ENCODE data around the gene CREB3L1.

Gene CREB3L1

GRCh38 chr11:46322759-46323158 is 45.3 kb downstream of the CREB3L1 start:
- DNase-seq (ENCODE audit: low read depth in 2 of 2) = no peak

GRCh38 chr11:46326813-46327416 is 49.5 kb downstream of the CREB3L1 start:
- no peak for DNase-seq (ENCODE audit: low read depth in 2 of 2)

GRCh38 chr11:46327829-46328228 is 50.4 kb downstream of the CREB3L1 start:
- DNase-seq (ENCODE audit: low read depth in 2 of 2) = no peak

- no peak for DNase-seq (ENCODE audit: low read depth in 2 of 2)
These were observed 52.7 kb downstream of the CREB3L1 start for GRCh38 chr11:46330154-46330553.

- DNase-seq (ENCODE audit: low read depth in 2 of 2) = no peak
These were observed 53.3 kb downstream of the CREB3L1 start for GRCh38 chr11:46330563-46331281.

GRCh38 chr11:46331282-46331984 is 54.0 kb downstream of the CREB3L1 start:
- DNase-seq (ENCODE audit: low read depth in 2 of 2) = no peak

GRCh38 chr11:46332093-46332567 is 54.7 kb downstream of the CREB3L1 start:
- DNase-seq (ENCODE audit: low read depth in 2 of 2) = no peak

GRCh38 chr11:46332568-46333393 is 55.3 kb downstream of the CREB3L1 start:
- peak; percentile 42 to 60 for DNase-seq (ENCODE audit: low read depth in 2 of 2)

GRCh38 chr11:46333394-46333947 is 56.0 kb downstream of the CREB3L1 start:
- no peak for DNase-seq (ENCODE audit: low read depth in 2 of 2)

GRCh38 chr11:46334211-46334610 is 56.7 kb downstream of the CREB3L1 start:
- DNase-seq (ENCODE audit: low read depth in 2 of 2) = no peak

GRCh38 chr11:46335271-46335670 is 57.8 kb downstream of the CREB3L1 start:
- no peak for DNase-seq (ENCODE audit: low read depth in 2 of 2)

- no peak for DNase-seq (ENCODE audit: low read depth in 2 of 2)
These were observed 58.6 kb downstream of the CREB3L1 start for GRCh38 chr11:46335890-46336562.

GRCh38 chr11:46336563-46337180 is 59.2 kb downstream of the CREB3L1 start:
- no peak for DNase-seq (ENCODE audit: low read depth in 2 of 2)

GRCh38 chr11:46337626-46338345 is 60.3 kb downstream of the CREB3L1 start:
- DNase-seq (ENCODE audit: low read depth in 2 of 2) = no peak

GRCh38 chr11:46338636-46338987 is 61.1 kb downstream of the CREB3L1 start:
- no peak for DNase-seq (ENCODE audit: low read depth in 2 of 2)

GRCh38 chr11:46338988-46339666 is 61.7 kb downstream of the CREB3L1 start:
- DNase-seq (ENCODE audit: low read depth in 2 of 2) = no peak

- DNase-seq (ENCODE audit: low read depth in 2 of 2) = no peak
These were observed 62.4 kb downstream of the CREB3L1 start for GRCh38 chr11:46339816-46340215.

GRCh38 chr11:46341454-46341853 is 64.0 kb downstream of the CREB3L1 start:
- no peak for DNase-seq (ENCODE audit: low read depth in 2 of 2)

- DNase-seq (ENCODE audit: low read depth in 2 of 2) = no peak
These were observed 64.8 kb downstream of the CREB3L1 start for GRCh38 chr11:46342239-46342638.

Measured in stimulated activated CD8-positive, alpha-beta memory T cell treated with anti-CD3 and anti-CD28 coated beads, Interleukin-15, amount 100 ng/mL, for 4 hours (primary cell).